Neuron (in vitro differentiated cells): ENCODE data around the gene ZCCHC2.

Source experiments
- H2AFZ ChIP-seq: one replicate; pipeline ENCODE4 v1.6.1; 2013; ENCODE audit warnings: low read depth, mild to moderate bottlenecking, inconsistent platforms, low read length, moderate library complexity
- H3K27me3 ChIP-seq: one replicate; pipeline ENCODE4 v1.6.1; 2013; ENCODE audit warnings: low read length; ENCODE audit not compliant: insufficient read depth
- H3K36me3 ChIP-seq: one replicate; pipeline ENCODE4 v1.6.1; 2013; ENCODE audit warnings: low read length; ENCODE audit not compliant: insufficient read depth
- H3K4me1 ChIP-seq: one replicate; pipeline ENCODE4 v1.6.1; 2013; ENCODE audit warnings: low read length; ENCODE audit not compliant: insufficient read depth
- H3K4me3 ChIP-seq: 2 replicates; pipeline ENCODE4 v1.5.1; 2013; ENCODE audit warnings: mild to moderate bottlenecking, low read length, moderate library complexity
- H3K9me3 ChIP-seq: one replicate; pipeline ENCODE4 v1.6.1; 2013; ENCODE audit warnings: low read length

The ZCCHC2 gene

DNA sequence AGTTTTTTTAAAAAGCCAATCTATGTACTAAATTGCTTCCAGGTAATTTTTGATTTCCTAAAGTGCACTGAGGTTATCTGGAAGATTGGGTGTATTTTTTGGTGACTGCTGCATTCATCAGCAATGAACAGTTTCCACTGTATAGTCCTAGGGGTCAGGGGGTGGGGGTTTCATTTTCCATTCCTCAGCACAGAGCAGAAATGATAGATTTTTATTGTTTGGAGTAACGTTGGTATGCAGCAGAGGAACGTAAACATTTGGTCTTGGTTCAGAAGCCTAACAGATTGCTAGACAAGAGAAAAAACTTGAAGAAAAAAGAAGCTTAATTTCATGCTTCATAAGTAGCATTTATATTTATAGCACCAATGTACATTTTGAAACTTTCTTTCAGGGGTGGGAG is 54.9 kb downstream of the ZCCHC2 start:
- Histone ChIP-seq H2AFZ (no peak overlapping the region), H3K4me3 (no peak overlapping the region), H3K27me3 (no peaks in the 10 kb centered on the region), H3K4me1 (no peaks in the 10 kb centered on the region), H3K36me3 (peaks cover 17% of the 10 kb centered on the region), H3K9me3 (peaks cover 2% of the 10 kb centered on the region)

DNA sequence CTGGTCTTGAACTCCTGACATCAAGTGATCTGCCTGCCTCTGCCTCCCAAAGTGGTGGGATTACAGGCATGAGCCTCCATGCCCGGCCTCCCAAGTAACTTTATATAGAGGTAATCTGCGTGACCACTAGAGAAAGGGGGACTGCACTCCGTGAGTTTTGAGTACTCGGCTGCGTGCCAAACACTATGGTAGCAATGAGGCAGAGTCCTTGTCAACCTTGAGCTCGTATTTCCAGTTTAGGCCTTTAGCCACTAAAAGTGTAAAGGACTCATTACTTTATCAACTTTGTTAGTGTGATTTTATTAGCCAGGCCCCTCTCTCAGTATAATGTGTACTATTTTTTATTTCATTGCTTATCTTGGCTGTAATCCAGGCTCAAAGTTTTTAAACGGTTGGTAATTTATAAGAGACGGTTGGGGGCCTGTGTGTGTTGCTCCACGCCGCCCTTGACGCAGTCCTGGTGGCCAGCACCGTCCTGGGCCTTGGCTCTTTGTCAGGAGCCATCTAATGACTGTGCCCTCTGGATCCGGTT is 56.2 kb downstream of the ZCCHC2 start:
- H3K36me3 ChIP-seq = peaks cover 16% of the 10 kb centered on the region
- H2AFZ ChIP-seq = no peak overlapping the region
- H3K4me3 ChIP-seq = no peak overlapping the region
- H3K9me3 ChIP-seq = peaks cover 2% of the 10 kb centered on the region
- no peaks in the 10 kb centered on the region for H3K27me3 ChIP-seq
- peaks cover 1% of the 10 kb centered on the region for H3K4me1 ChIP-seq

- Histone ChIP-seq H3K4me1 (peaks cover 3% of the 10 kb centered on the region), H3K4me3 (no peak overlapping the region), H3K36me3 (no peaks in the 10 kb centered on the region), H3K9me3 (peaks cover 2% of the 10 kb centered on the region), H3K27me3 (no peaks in the 10 kb centered on the region), H2AFZ (no peak overlapping the region)
These were observed 60.6 kb downstream of the ZCCHC2 start for GRCh38 chr18:62583376-62583775.

DNA sequence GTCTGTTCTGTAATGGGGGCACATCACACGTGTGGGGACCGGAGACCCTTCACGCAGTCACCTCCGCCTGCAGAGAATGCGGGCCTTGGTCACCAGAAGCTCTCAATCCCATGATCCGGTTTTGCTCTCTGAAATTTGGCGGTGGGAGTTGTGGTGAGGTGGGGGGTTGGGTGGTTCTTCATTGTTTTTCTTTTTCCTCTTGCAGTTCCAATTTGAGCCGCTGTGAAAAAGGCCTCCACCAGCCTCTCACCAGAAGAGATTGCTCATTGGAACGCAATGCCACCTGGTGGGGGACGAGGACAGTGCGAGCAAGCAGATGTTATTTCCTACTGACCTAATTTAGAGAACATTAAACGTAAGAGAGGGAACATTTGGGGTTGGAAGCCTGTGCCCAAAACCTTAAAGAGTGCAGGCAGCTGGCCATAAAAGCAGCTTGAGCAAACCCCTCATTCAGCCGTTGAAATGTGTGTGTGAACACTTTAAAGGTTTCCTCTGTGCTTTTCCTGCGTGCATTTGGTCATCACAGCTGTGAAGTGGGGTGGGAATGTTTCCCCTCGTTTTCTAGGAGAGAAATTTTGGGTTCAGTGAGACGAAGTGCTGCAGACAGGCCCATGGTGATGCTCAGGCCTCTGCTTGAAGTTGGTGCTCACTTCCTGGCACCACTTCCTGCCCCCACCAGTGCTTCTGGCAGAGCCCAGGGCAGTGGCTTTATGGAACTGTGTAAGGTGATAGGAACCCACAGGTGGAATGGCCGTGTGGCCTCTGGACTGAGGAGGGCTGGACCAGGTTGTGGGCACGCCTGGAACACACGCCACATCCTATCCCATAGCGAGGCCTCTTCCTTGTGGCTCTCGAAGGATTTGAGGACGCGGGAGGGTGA is 61.7 kb downstream of the ZCCHC2 start:
- H3K27me3 ChIP-seq = no peaks in the 10 kb centered on the region
- no peak overlapping the region for H3K4me3 ChIP-seq
- peaks cover 2% of the 10 kb centered on the region for H3K9me3 ChIP-seq
- peak overlapping the region; percentile 60 for H2AFZ ChIP-seq
- peaks cover 3% of the 10 kb centered on the region for H3K4me1 ChIP-seq
- H3K36me3 ChIP-seq = no peaks in the 10 kb centered on the region

GRCh38 chr18:62585274-62586150 is 62.7 kb downstream of the ZCCHC2 start:
- no peaks in the 10 kb centered on the region for H3K9me3 ChIP-seq
- no peak overlapping the region for H2AFZ ChIP-seq
- no peaks in the 10 kb centered on the region for H3K27me3 ChIP-seq
- no peak overlapping the region for H3K4me3 ChIP-seq
- no peaks in the 10 kb centered on the region for H3K36me3 ChIP-seq
- peaks cover 3% of the 10 kb centered on the region for H3K4me1 ChIP-seq

- Histone ChIP-seq H2AFZ (no peak overlapping the region), H3K27me3 (no peaks in the 10 kb centered on the region), H3K4me1 (peaks cover 3% of the 10 kb centered on the region), H3K9me3 (no peaks in the 10 kb centered on the region), H3K4me3 (no peak overlapping the region), H3K36me3 (no peaks in the 10 kb centered on the region)
These were observed 63.4 kb downstream of the ZCCHC2 start for GRCh38 chr18:62586151-62586774.

GRCh38 chr18:62586781-62587487 is 64.1 kb downstream of the ZCCHC2 start:
- Histone ChIP-seq H2AFZ (no peak overlapping the region), H3K4me1 (peaks cover 3% of the 10 kb centered on the region), H3K27me3 (no peaks in the 10 kb centered on the region), H3K9me3 (no peaks in the 10 kb centered on the region), H3K36me3 (no peaks in the 10 kb centered on the region), H3K4me3 (no peak overlapping the region)

DNA sequence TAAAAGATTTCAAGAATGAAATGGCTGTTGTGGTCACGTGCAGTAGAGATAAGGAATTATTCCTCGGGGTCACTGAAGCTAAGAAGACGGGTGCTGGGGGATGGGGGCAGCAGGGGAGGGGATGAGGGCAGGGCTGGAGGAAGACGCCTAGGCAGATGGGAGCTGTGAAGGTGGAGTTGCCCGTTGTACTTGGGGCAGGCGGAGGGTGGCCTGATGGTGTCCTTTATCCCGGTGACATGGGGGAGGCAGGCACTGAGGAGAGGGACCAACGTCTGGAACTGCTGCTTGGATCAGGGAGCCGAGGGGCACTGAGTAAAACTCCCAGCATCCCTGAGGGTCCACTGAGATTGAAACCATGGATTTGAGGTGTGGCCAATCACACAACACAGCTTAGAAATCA is 64.9 kb downstream of the ZCCHC2 start:
- no peak overlapping the region for H2AFZ ChIP-seq
- H3K27me3 ChIP-seq = no peaks in the 10 kb centered on the region
- H3K4me3 ChIP-seq = no peak overlapping the region
- no peaks in the 10 kb centered on the region for H3K36me3 ChIP-seq
- peaks cover 3% of the 10 kb centered on the region for H3K4me1 ChIP-seq
- no peaks in the 10 kb centered on the region for H3K9me3 ChIP-seq

DNA sequence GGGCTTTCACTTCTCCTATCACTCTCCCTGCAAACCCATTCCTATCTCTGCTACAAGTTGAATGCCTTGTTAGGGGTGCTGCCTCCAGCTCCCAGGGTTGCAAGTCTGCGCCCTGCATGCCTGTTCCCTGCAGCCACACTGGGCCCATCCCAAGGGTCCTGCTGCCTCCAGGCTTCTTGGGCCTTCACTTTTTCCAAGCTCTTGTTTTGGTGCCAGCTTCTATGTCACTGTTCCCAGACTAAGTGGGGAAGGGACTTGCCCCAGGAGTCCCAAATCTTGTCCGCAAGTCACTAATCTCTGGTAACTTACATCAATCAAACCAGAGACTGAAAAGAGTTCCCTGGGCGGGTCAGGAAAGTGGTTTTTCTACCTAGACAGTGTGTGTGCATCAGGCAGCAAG is 65.4 kb downstream of the ZCCHC2 start:
- H3K9me3 ChIP-seq = no peaks in the 10 kb centered on the region
- H3K4me1 ChIP-seq = peaks cover 3% of the 10 kb centered on the region
- no peak overlapping the region for H2AFZ ChIP-seq
- H3K36me3 ChIP-seq = no peaks in the 10 kb centered on the region
- H3K4me3 ChIP-seq = no peak overlapping the region
- no peaks in the 10 kb centered on the region for H3K27me3 ChIP-seq

GRCh38 chr18:62590799-62591590 is 68.2 kb downstream of the ZCCHC2 start:
- Histone ChIP-seq H3K27me3 (peaks cover 8% of the 10 kb centered on the region), H3K4me1 (no peaks in the 10 kb centered on the region), H2AFZ (no peak overlapping the region), H3K36me3 (no peaks in the 10 kb centered on the region), H3K9me3 (no peaks in the 10 kb centered on the region), H3K4me3 (no peak overlapping the region)

GRCh38 chr18:62596145-62597005 is 73.5 kb downstream of the ZCCHC2 start:
- peak overlapping the region; percentile 47 for H2AFZ ChIP-seq
- no peaks in the 10 kb centered on the region for H3K4me1 ChIP-seq
- H3K9me3 ChIP-seq = peaks cover 6% of the 10 kb centered on the region
- H3K36me3 ChIP-seq = no peaks in the 10 kb centered on the region
- peaks cover 29% of the 10 kb centered on the region for H3K27me3 ChIP-seq
- peak overlapping the region; percentile 22 for H3K4me3 ChIP-seq
